HEK293T (cell line): ENCODE data around the gene CDCA4.

Experiments used
- BHLHE40 ChIP-seq: fragments of 450-650 bp; IDR thresholded peaks from 2 replicates; pipeline ENCODE4 v1.6.1; 2016; ENCODE audit warnings: mild to moderate bottlenecking, moderate library complexity, borderline replicate concordance
- CTBP1 ChIP-seq: fragments of 450-650 bp; IDR thresholded peaks from 2 replicates; pipeline ENCODE4 v1.6.1; 2016; ENCODE audit warnings: borderline replicate concordance
- ELF4 ChIP-seq: fragments of 450-650 bp; IDR thresholded peaks from 2 replicates; pipeline ENCODE4 v1.6.1; 2017; ENCODE audit warnings: antibody characterized with exemption
- FOXK2 ChIP-seq: fragments of 450-650 bp; IDR thresholded peaks from 2 replicates; pipeline ENCODE4 v1.6.1; 2016; ENCODE audit warnings: mild to moderate bottlenecking
- FOXM1 ChIP-seq: fragments of 450-650 bp; IDR thresholded peaks from 2 replicates; pipeline ENCODE4 v1.6.1; 2017; ENCODE audit warnings: mild to moderate bottlenecking, borderline replicate concordance
- HDGF ChIP-seq: fragments of 450-650 bp; IDR thresholded peaks from 2 replicates; pipeline ENCODE4 v1.6.1; 2017; ENCODE audit warnings: antibody characterized with exemption, borderline replicate concordance
- L3MBTL2 ChIP-seq: fragments of 450-650 bp; conservative IDR thresholded peaks from 2 replicates; pipeline ENCODE4 v1.6.1; 2016; ENCODE audit warnings: mild to moderate bottlenecking
- LEF1 ChIP-seq: fragments of 450-650 bp; IDR thresholded peaks from 2 replicates; pipeline ENCODE4 v1.6.1; 2017; ENCODE audit warnings: mild to moderate bottlenecking, borderline replicate concordance
- NFRKB ChIP-seq: fragments of 450-650 bp; IDR thresholded peaks from 2 replicates; pipeline ENCODE4 v1.6.1; 2016; ENCODE audit warnings: mild to moderate bottlenecking, moderate library complexity
- SP1 ChIP-seq: fragments of 450-650 bp; IDR thresholded peaks from 2 replicates; pipeline ENCODE4 v1.6.1; 2017
- SUZ12 ChIP-seq: fragments of 450-650 bp; IDR thresholded peaks from 2 replicates; pipeline ENCODE4 v1.6.1; 2016; ENCODE audit warnings: mild to moderate bottlenecking
- TARDBP ChIP-seq: fragments of 450-650 bp; IDR thresholded peaks from 2 replicates; pipeline ENCODE4 v1.6.1; 2016

DNA sequence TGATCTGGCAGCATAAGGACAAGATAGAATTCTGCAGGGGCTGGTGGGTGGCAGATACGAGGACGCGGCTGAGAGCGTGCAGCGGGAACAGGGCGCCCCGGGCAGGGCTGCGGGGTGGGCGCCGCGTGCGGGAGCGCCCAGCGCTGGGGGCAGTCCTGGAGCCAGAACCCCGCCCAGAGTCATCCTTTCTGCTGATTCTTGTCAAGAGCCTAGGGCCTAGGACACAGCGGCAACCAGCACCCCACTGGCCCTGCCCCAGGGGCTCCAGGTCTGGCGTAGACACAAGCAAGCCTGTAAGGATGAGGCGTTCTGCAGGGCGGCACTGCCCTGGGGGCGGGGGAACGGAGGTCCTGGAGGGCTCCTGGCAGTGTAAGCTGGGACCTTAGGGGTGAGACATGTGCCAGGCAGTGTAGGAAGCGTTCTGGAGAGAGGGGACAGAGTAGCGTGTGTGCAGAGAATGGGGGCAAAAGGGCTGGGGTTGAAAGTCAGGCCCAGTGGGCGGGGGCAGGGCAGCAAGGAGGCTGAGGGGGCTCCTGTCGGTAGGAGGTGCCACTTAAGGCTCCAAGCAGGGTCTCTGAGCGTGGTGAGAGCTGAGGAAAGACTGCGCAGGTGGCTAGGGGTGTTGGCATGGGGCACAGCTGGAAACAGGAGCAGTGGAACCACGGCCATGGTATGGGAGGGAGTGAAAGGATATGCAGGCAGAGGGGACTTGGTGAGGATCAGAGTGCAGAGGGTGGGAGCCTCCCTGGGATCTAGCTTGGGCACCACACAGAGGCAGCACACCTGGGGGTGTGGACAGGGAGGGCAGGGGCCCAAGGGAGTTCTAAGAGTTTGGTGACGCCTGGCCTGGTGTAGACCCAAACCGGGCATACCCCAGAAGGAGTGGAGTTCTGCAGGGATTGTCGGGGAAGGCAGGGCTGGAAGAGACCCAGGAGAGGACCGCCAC is 41.9 kb downstream of the CDCA4 start:
- TF ChIP-seq SP1 (no peak), LEF1 (no peak), BHLHE40 (no peak), NFRKB (no peak), TARDBP (no peak), ELF4 (no peak), CTBP1 (no peak), SUZ12 (no peak), FOXK2 (no peak), L3MBTL2 (no peak), HDGF (no peak), FOXM1 (no peak)
